GM12878 (cell line): ENCODE results near the gene DSEL. TPM values are rescaled to one million over a fixed set of nuclear protein-coding genes. Genes with fewer than 3 reads are reported as not detected.

Experiments used
- ATAC-seq: fragments of 200-7000 bp; cut with Tn5 transposase; 3 replicates; pipeline ENCODE4 v1.9.1; 2020; ENCODE audit warnings: mild to moderate bottlenecking, moderate library complexity
- BruUV-seq: library from RNA; stranded (reverse); fragments of 400-500 nt; replicated peaks from 2 replicates; lab custom pipeline; 2021; lab: Mats Ljungman, UMichigan
- CTCF ChIA-PET: fragments of 300-600 bp; sonication (Branson Sonifier 250); formaldehyde crosslinking; extraction: SDS; loops from one replicate; lab custom pipeline; 2021; ENCODE audit warnings: inconsistent platforms; lab: Yijun Ruan, JAX
- POLR2A ChIA-PET: fragments of 350-600 bp; formaldehyde crosslinking; extraction: SDS; loops from one replicate; lab custom pipeline; 2021; ENCODE audit warnings: inconsistent platforms; lab: Charles Lee
- RAD21 ChIA-PET: fragments of 300-600 bp; sonication (Branson Sonifier 250); formaldehyde crosslinking; loops from one replicate; lab custom pipeline; 2023; ENCODE audit warnings: antibody characterized with exemption; ENCODE audit not compliant: unreplicated experiment; lab: Charles Lee
- SMC1A ChIA-PET: fragments of 300-600 bp; sonication (Branson Sonifier 250); formaldehyde crosslinking; loops from one replicate; lab custom pipeline; 2023; ENCODE audit not compliant: unreplicated experiment, uncharacterized antibody; lab: Charles Lee
- DNase-seq: peaks from one replicate; pipeline ENCODE4 v3.0.0-alpha.2; 2011; ENCODE audit warnings: low read depth, low spot score
- FAIRE-seq: peaks from 3 replicates; lab custom pipeline; 2011; peaks lifted over from hg19 to GRCh38; lab: Jason Lieb, UNC
- H2AFZ ChIP-seq: 2 replicates; pipeline ENCODE4 v1.6.0; 2011; ENCODE audit warnings: low read depth, low read length, control low read depth; ENCODE audit not compliant: control insufficient read depth
- H3K27ac ChIP-seq: 2 replicates; pipeline ENCODE4 v1.5.1; 2011; ENCODE audit warnings: control low read depth; ENCODE audit not compliant: control insufficient read depth, insufficient read depth
- H3K27me3 ChIP-seq, 2 experiments: replicated peaks in 1 of 2; 2 replicates each; pipeline versions ENCODE4 v1.6.0 to v1.6.1; 2011; ENCODE audit warnings: low read length in 1 of 2; ENCODE audit not compliant: control insufficient read depth in 2 of 2, insufficient read depth in 2 of 2
- H3K36me3 ChIP-seq, 2 experiments: 2 replicates each; pipeline ENCODE4 v1.5.1; 2011; ENCODE audit warnings: low read length in 1 of 2; ENCODE audit not compliant: control insufficient read depth in 2 of 2, insufficient read depth in 2 of 2
- H3K4me1 ChIP-seq: 2 replicates; pipeline ENCODE4 v1.6.1; 2011; ENCODE audit warnings: mild to moderate bottlenecking, low read length, moderate library complexity, mixed read lengths; ENCODE audit not compliant: control insufficient read depth, insufficient read depth
- H3K4me2 ChIP-seq: 2 replicates; pipeline ENCODE4 v1.6.0; 2011; ENCODE audit warnings: control low read depth; ENCODE audit not compliant: control insufficient read depth, insufficient read depth
- H3K4me3 ChIP-seq: fragments of 200-600 bp; sonication (generic); 2 replicates; pipeline ENCODE4 v1.5.1; 2016
- H3K79me2 ChIP-seq: 2 replicates; pipeline ENCODE4 v1.6.0; 2011; ENCODE audit warnings: low read length; ENCODE audit not compliant: control insufficient read depth, insufficient read depth
- H3K9ac ChIP-seq: 2 replicates; pipeline ENCODE4 v1.8.0; 2011; ENCODE audit warnings: low read length, control low read depth, mixed read lengths; ENCODE audit not compliant: control insufficient read depth, insufficient read depth
- H3K9me3 ChIP-seq: replicated peaks from 3 replicates; pipeline ENCODE4 v1.5.1; 2011; ENCODE audit warnings: mild to moderate bottlenecking, low read length; ENCODE audit not compliant: control insufficient read depth, insufficient read depth
- H4K20me1 ChIP-seq: 2 replicates; pipeline ENCODE4 v1.6.0; 2011; ENCODE audit not compliant: control insufficient read depth, insufficient read depth
- ATF7 ChIP-seq: fragments of 450-650 bp; IDR thresholded peaks from 2 replicates; pipeline ENCODE4 v1.6.1; 2016; ENCODE audit warnings: low read depth, mild to moderate bottlenecking
- EZH2 ChIP-seq: IDR thresholded peaks from 2 replicates; pipeline ENCODE4 v1.6.1; 2012; ENCODE audit warnings: low read depth, mild to moderate bottlenecking, control low read depth, inconsistent platforms, low read length, borderline replicate concordance; ENCODE audit not compliant: control insufficient read depth
- MYC ChIP-seq: IDR thresholded peaks from 2 replicates; pipeline ENCODE4 v1.6.1; 2011; ENCODE audit warnings: mild to moderate bottlenecking, low read length, moderate library complexity, inconsistent platforms; ENCODE audit not compliant: insufficient read depth, insufficient replicate concordance, insufficient read length, severe bottlenecking
- SMAD1 ChIP-seq: fragments of 450-650 bp; IDR thresholded peaks from 2 replicates; pipeline ENCODE4 v1.6.1; 2018; ENCODE audit warnings: mild to moderate bottlenecking, low read depth; ENCODE audit not compliant: partially characterized antibody
- ZNF384 ChIP-seq: IDR thresholded peaks from 2 replicates; pipeline ENCODE4 v1.6.1; 2012; ENCODE audit warnings: low read depth, mild to moderate bottlenecking, low read length, improper control_type of control experiment, borderline replicate concordance
- ZZZ3 ChIP-seq: IDR thresholded peaks from 2 replicates; pipeline ENCODE4 v1.6.1; 2011; ENCODE audit warnings: low read depth; ENCODE audit not compliant: control insufficient read depth, insufficient read length
- WGBS: methylation state at CpG from one replicate; pipeline ENCODE4 v1.1.6; 2016; ENCODE audit warnings: low lambda C conversion rate; ENCODE audit not compliant: insufficient replicate concordance, insufficient coverage; ENCODE audit errors: missing lambda C conversion rate; 5-methylcytosine and 5-hydroxymethylcytosine counted together
- in situ Hi-C: fragments of 300-500 bp; cut with MboI; formaldehyde crosslinking; loops from 9 replicates; pipeline ENCODE4 v1.14.3; 2018; ENCODE audit warnings: mixed read lengths
- intact Hi-C: fragments of 100-400 bp; cut with micrococcal nuclease; formaldehyde crosslinking; loops from one replicate; pipeline ENCODE4 v1.14.2; 2022; ENCODE audit not compliant: unreplicated experiment
- polyA plus RNA-seq, 11 experiments: library from polyadenylated mRNA; depleted of rRNA in 4 of 11; unstranded in 6 of 11; stranded (reverse) in 5 of 11; fragments of >200 nt; fragmentation: Nextera tagmentation in 4 of 11; fragmentation: Illumina TruSeq in 1 of 11; extraction: Ambion mirVana in 4 of 11; extraction: Trizol in 1 of 11; gene quantifications; 1 replicate in 1 of 11; 2 replicates in 10 of 11; pipeline versions ENCODE4 v1.2.1 to v1.2.3, GENCODE V29; 2011 to 2016; ENCODE audit warnings: inconsistent platforms in 2 of 11, missing spikeins in 2 of 11, low read depth in 1 of 11
- total RNA-seq, 4 experiments: library from RNA; depleted of rRNA in 3 of 4; stranded (reverse); fragments of >200 nt in 3 of 4; fragmentation: Illumina TruSeq in 1 of 4; extraction: Trizol in 1 of 4; gene quantifications; 2 replicates each; pipeline versions ENCODE4 v1.2.1 to v1.2.3, GENCODE V29; 2013 to 2021
- TF ChIP-seq, protein P1 (sequence below): IDR thresholded peaks from 2 replicates; pipeline ENCODE4 v1.6.1; 2012; ENCODE audit warnings: mild to moderate bottlenecking, low read depth, low read length

DSEL gene
- total and polyA plus RNA-seq, 10 of the 15 experiments (the other 5 are each of a cell fraction or from before 2014, with no cell fraction given): 0.03 TPM; not detected in 9

- TF ChIP-seq, protein P1, sequence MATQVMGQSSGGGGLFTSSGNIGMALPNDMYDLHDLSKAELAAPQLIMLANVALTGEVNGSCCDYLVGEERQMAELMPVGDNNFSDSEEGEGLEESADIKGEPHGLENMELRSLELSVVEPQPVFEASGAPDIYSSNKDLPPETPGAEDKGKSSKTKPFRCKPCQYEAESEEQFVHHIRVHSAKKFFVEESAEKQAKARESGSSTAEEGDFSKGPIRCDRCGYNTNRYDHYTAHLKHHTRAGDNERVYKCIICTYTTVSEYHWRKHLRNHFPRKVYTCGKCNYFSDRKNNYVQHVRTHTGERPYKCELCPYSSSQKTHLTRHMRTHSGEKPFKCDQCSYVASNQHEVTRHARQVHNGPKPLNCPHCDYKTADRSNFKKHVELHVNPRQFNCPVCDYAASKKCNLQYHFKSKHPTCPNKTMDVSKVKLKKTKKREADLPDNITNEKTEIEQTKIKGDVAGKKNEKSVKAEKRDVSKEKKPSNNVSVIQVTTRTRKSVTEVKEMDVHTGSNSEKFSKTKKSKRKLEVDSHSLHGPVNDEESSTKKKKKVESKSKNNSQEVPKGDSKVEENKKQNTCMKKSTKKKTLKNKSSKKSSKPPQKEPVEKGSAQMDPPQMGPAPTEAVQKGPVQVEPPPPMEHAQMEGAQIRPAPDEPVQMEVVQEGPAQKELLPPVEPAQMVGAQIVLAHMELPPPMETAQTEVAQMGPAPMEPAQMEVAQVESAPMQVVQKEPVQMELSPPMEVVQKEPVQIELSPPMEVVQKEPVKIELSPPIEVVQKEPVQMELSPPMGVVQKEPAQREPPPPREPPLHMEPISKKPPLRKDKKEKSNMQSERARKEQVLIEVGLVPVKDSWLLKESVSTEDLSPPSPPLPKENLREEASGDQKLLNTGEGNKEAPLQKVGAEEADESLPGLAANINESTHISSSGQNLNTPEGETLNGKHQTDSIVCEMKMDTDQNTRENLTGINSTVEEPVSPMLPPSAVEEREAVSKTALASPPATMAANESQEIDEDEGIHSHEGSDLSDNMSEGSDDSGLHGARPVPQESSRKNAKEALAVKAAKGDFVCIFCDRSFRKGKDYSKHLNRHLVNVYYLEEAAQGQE: no peak
- TF ChIP-seq ZNF384 (no peak), ZZZ3 (no peak), SMAD1 (no peak), MYC (no peak), ATF7 (no peak)
These were observed 48.5 kb downstream of the DSEL start (continued) for GRCh38 chr18:67468038-67468437.

DNA sequence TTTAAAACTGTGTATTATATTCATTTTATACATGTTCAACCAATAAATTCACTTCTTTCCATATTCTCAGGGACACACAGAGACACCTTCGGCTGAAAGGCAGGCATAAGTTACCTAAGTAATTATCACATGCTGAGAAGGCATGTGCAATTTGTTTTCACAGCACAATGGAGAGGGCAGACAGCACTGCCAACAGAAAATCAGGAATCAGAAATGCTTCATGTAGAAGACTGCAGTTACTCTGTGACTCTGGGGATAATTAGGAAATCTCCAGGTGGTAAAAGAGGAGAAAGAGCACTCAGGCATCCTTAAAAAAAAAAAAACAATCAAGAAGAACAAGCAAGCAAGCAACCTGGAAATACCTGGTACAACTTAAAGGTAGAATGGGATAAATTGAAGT lies 49.3 kb downstream of the DSEL start:
- no peaks in the 10 kb centered on the region for H3K9me3 ChIP-seq
- no peaks in the 10 kb centered on the region for H3K36me3 ChIP-seq
- H3K4me1 ChIP-seq: no peaks in the 10 kb centered on the region
- DNase-seq (no peak), FAIRE-seq (no peak), ATAC-seq (no peak)
- H3K4me3 ChIP-seq: no peak overlapping the region
- no peak for TF ChIP-seq EZH2
- H2AFZ ChIP-seq: no peak overlapping the region
- SMC1A ChIA-PET: no interaction called here
- no peak overlapping the region for H3K4me2 ChIP-seq
- no peaks in the 10 kb centered on the region for H3K79me2 ChIP-seq
- RAD21 ChIA-PET: no interaction called here
- H4K20me1 ChIP-seq: no peaks in the 10 kb centered on the region
- no peak overlapping the region for H3K9ac ChIP-seq
- no peak overlapping the region for H3K27ac ChIP-seq
- WGBS: 0% methylated on average over 1 of the region's 1 CpG
- POLR2A ChIA-PET: no interaction called here
- CTCF ChIA-PET: no interaction called here
- H3K27me3 ChIP-seq: no peaks in the 10 kb centered on the region
- in situ Hi-C loops (no loop called here), intact Hi-C loops (no loop called here)
- BruUV-seq: no TSS peak
